HG02642 (cell line): Measurements from ENCODE around the gene CYP4F22.
"Not testable (repeated sequence)": the region's sequence is repeated elsewhere in the genome, so short reads cannot be mapped to it uniquely, and the experiment has no call there.

Source experiments
- ATAC-seq: cut with Tn5 transposase; IDR thresholded peaks from one replicate; pipeline ENCODE4 v1.9.1; 2021; ENCODE audit warnings: mild to moderate bottlenecking; ENCODE audit not compliant: unreplicated experiment, poor library complexity

CYP4F22 gene

DNA sequence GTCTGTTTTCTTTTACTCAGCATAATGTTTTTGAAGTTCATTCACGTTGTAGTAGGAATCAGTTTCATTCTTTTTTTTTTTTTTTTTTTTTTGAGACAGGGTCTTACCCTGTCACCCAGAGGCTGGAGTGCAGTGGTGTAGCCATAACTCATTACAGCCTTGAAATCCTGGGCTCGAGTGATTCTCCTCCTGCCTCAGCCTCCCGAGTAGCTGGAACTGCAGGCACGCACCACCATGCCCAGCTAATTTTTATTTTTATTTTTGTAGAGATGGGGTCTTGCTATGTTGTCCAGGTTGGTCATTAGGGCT is 25.2 kb downstream of the CYP4F22 start:
- ATAC-seq = not testable (repeated sequence)

DNA sequence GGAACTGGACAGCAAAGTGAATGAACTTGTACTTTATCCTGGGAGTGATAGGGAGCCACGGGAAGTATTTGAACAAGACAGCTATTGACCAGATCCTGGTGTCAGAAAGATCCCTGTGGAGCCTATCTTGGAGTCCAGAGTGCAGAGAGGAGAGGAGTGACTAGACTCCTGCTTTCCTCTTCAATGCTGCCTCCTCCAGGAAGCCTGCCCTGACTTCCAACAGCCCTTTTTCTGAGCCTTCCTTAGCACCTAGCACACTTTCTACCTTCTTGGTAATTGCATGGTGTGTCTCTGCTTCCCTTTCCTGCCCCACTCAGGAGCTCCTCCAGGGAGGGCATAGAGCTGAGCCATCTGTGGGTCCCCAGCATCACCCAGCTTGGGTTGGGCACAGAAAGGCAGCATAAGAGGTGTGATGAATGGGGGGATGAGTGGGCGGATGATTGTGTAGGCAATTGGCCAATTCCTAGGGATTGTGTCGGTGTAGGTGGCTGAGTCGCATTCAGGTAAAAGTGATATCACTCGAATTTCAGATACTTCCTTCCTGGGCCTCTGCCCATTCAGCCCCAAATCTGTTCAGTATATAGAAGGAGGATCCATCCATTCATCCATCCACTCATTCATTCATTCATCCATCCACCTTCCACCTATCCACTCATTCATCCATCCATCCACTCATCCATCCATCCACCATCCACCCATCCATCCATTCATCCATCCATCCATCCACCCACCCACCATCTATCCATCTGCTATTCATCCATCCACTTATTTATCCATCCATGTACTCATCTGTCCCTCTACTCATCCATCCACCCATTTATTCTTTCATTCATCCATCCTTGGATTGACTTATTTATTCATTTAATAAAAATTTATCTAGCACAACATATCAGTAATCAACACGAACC is 26.9 kb downstream of the CYP4F22 start:
- no peak for ATAC-seq

DNA sequence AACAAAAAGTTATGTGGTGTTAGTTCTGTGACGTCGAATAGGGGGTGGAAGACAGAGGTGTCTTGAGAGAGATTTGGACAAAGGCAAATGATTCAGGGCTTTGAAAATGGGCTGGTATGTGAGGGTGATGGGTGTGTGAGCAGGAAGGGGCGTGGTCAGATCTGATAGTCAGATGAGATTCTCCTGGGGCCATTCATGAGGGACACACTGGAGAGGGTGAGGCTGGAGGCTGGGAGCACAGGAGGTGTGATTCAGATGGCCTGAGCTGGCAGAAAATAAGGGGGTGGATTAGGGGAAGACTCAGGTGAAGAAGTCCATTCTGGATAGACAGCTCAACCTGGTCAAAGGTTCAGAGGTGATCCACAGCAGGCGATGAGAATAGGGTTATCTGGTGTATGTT is 28.0 kb downstream of the CYP4F22 start:
- ATAC-seq = no peak

DNA sequence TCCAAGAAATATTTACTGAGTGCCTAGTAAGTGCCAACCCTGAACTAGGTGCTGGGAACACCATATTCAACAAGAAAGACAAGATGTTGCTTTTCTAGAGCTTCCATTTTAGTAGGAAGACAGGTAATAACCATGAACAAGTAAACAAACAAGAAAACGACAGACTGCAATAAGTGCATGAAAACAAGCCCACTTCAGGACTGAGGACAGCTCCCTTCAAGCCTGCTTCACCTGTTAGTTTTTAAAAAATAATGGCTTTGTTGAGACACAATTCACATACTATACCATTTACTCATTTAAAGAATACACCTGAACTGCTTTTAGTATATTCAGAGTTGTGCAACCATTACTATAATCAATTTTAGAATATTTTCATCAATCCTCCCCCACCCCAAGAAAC is 30.4 kb downstream of the CYP4F22 start:
- ATAC-seq = no peak

DNA sequence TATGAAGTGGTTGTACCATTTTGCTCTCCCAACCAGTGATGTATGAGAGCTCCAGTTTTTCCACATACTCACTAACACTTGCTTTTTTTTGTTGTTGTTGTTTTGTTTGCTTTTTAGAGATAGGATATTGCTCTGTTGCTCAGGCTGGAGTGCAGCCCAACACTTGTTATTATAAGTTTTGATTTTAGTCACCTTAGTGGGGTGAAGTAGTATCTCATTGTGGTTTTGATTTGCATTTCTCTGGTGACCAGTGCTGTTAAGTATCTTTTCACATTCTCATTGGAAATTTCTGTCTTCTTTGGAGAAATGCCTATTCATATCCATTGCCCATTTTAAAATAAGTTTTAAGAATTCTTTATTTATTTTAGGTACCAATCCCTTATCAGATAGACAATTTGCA is 31.3 kb downstream of the CYP4F22 start:
- ATAC-seq = no peak

DNA sequence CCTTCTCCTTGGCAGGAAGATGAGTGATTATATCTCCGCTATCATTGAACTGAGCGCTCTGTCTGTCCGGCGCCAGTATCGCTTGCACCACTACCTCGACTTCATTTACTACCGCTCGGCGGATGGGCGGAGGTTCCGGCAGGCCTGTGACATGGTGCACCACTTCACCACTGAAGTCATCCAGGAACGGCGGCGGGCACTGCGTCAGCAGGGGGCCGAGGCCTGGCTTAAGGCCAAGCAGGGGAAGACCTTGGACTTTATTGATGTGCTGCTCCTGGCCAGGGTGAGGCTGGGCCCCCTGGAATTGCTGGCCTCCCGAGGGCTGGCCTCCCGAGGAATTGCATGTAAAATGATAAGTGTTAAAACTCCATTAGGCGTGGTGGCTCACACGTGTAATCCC is 32.1 kb downstream of the CYP4F22 start:
- ATAC-seq = no peak

DNA sequence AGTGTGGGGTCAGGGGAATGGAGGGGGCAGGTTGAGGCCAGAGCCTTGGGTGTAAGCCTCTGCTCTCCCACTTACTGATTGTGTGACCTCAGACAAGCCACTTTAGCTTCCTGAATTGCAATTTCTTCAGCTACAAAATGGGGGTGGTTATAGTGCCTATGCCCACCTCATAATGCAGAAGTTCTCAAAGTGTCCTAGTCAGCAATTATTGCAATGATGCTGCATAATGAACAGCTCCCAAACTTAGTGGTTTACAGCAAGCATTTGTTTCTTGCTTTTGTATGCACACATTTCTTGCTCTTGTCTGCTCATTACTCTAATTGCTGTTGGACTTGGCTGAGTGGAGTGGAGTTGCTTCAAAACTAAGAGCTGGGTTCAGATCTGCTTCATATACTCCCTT is 36.0 kb downstream of the CYP4F22 start:
- ATAC-seq = no peak

DNA sequence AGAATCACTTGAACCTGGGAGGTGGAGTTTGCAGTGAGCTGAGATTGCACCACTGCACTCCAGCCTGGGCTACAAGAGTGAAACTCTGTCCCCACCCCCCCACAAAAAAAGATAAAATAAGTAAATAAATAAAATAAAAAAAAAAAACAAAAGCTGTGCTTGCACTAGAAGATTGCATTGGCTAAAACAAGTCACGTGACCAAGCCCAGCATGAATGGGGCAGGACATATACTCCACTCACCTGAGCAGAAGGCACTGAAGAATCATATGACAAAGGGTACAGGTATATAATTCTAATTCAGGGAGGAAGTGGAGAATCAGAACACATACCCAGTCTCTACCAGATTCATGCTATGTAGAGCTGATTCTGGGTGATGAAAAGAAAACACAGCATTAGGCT is 36.6 kb downstream of the CYP4F22 start:
- no peak for ATAC-seq

DNA sequence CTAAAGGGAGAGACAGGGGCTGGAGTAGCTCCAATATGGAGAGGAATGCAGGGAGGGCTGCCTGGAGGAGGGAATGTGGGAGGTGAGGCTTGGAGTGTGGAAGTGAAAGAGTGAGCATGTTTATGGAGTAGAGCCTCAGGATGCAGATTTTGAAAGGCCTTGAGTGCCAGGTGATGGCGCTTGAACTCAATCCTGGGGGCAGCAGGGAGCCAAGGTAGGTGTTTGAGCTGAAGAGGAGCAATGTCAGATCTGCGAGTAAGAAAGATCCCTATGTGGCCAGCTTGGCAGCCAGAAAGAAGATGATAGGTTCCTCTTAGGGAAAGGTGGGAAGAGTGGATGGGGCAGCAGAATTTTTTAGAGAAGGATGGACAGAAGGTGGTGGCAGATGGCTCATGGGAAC is 40.3 kb downstream of the CYP4F22 start:
- ATAC-seq = no peak

DNA sequence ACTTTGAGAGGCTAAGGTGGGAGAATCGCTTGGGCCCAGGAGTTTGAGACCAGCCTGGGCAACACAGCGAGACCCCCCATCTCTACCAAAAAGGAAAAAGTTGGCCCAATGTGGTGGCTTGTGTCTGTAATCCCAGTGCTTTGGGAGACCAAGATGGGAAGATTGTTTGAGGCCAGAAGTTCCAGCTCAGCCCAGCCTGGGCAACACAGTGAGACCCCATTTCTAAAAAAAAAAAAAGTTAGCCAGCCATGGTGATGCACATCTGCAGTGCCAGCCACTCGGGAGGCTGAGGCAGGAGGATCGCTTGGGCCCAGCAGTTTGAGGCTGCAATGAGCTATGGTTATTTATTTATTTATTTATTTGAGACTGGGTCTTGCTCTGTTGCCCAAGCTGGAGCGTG is 41.3 kb downstream of the CYP4F22 start:
- no peak for ATAC-seq

DNA sequence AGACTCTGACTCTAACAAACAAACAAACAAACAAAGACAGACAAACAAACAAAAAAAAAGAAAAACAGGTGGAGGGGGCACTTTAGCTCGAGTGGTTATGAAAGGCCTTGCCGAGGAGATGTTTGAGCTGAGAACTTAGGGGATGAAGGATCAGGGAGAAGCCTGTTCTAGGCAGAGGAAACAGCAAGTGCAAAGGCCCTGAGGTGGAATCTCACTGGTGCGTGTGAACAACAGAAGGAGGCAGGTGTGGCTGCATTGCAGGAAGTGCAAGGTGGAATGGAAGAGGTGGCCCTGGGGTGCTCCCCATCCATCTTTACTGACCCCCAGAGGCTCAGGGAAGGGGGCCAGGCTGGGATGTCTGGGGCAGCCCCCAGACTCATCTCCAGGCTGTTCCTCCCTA is 41.9 kb downstream of the CYP4F22 start:
- no peak for ATAC-seq

DNA sequence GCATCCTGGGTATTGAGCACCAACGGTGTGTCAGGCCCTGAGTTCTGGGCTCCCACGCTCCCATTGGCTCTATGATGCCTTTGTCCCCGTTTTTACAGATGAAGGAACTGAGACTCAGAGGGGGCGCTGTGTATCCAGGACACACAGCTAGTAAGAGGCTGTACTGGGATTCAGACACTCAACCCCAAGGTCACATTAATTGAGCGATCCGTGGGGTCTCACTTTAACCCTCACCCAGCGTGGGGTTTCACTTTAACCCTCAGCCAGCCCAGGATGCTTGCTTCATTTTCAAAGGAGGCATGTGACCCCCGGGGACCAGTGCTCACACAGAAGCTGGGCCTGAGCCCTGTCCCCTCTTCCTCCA is 42.6 kb downstream of the CYP4F22 start:
- ATAC-seq = no peak

DNA sequence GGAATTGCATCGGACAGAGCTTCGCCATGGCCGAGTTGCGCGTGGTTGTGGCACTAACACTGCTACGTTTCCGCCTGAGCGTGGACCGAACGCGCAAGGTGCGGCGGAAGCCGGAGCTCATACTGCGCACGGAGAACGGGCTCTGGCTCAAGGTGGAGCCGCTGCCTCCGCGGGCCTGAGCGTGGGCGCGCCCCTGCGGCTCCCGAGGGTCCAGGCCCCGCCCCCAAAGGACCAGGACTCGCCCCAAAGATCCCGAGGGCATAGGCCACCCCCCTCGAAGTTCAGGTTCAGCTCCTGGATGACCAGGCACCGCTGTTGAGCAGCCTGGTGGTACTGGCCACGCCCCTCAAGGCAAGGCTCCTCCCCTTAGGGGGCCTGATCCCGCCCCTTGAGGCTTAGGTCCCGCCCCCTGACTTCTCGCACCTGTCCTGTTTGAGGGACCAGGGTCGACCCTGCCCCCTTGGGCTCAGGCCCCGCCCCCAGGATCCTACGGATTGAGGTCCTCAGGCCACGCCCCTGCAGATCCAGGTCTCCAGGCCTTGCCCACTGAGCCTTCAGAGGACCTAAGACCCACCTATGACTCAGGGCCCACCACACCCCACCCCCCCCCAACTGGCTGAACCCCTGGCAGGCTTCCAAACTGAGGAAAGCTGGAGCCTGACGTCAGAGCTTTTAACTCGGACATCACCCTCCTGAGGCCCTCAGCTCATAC is 43.1 kb downstream of the CYP4F22 start:
- ATAC-seq = no peak

DNA sequence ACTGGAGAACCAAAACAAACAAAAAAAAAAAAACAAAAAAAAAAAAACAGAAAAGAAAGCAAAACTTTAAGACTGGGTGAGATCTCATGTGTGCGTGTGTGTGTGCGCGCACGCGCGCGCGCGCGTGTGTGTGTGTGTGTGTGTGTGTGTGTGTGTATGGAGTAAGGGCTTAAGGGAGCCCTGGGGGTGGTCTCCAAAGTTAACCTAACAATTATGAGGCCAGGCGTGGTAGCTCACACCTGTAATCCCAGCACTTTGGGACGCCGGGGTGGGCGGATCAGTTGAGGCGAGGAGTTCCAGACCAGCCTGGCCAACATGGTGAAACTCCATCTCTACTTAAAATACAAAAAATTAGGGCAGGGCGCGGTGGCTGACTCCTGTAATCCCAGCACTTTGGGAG is 46.7 kb downstream of the CYP4F22 start:
- ATAC-seq = no peak

DNA sequence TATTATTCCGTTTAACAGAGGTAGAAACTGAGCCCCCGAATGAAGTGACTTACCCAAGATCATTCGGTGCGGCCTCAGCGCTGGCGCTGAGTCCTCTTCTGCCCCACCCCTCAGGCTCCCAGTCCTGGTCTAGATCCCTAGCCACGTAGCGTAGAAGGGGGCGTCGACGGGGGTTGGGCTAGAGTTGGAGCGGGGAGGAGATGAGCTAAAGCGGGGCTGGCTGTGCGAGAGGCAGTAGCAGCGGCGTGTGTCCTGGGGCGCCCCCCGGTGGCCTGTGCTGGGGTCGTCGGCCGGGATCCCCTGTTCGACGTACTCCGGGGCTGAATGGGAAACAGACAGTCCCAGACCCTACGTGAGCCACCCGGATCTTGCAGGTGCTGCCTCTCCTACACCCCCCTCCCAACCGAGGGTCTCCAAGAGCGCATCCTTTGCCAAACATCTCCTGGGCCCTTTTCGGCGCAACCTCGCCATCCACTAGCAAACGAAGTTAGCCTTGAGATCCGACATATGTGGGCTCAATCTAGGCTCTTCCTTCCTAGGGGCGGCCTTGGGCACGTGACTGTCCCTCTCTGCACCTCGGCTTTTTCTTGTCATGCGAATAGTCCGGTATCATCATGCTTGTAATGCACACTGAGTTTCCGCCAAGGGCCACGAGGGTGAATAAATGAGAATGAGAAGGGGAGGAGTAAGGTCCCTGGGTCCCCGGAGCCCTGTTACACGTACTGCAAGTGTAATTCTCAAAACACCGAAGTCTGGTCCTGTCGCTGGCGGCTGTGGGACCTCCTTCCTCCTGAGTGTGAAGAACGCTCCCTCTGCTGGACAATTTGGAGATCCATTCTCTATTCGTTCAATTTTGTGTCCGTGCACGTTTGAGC is 47.7 kb downstream of the CYP4F22 start:
- ATAC-seq = peak; percentile 78

DNA sequence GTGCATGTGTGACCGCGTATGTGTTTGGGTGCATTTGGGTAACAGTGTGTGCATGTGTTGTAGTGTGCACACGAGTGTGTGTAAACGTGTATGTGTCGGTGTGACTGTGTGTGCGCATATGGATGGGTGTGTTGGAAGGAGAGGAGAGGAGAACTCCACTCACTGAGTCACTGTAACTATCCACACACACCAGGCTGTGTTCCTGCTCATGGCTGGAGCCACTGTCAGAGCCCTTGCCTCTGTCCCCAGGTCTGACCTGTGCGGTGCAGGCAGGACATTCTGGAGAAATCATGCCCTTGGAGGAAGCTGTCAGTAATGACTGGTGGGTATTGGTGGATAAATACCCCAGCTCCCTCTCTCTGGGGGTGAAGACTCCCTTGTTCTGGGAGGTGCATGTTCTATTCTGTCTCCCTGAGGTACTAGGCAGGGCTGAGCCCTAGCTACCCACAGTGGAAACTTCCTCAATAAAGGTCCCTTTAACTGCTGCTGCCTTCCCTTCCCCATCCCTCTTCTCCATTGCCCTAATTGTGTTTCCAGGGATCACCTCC is 48.4 kb downstream of the CYP4F22 start:
- ATAC-seq = no peak

DNA sequence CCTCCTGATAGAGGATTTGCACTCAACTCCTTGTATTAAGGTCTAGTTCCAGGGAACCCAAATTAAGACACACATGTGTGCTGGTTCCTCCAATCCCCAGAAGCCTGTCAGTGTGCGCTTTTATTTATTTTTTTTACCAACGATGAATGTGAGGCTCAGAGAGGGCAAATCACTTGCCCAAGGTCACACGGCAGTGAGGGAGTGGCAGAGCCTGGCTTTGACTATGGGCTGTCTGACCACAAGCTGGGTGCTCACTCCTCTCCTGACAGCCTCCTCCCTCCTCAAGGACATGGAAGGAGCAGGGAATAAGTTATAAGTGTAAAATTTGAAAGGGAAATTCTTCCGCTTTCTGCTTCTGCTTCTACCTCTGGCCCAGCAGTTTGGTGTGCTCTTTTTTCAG is 48.9 kb downstream of the CYP4F22 start:
- ATAC-seq = no peak

DNA sequence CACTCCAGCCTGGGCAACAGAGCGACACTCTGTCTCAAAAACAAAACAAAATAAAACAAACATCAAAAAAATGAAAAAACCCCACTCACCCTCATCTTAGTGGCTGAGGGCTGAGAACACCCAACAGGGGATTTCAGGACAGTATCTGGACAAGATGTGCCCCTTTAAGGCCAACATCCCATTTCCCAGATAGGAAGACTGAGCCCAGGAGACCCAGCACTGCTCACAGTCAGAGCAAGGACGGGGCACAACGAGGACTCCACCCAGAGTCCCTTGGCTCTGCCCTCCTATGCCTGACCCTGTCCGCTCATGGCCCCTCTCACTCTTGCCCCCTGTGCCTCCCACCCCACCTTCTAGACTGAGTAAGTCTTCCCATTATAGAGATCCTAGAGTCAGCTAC is 53.8 kb downstream of the CYP4F22 start:
- no peak for ATAC-seq

DNA sequence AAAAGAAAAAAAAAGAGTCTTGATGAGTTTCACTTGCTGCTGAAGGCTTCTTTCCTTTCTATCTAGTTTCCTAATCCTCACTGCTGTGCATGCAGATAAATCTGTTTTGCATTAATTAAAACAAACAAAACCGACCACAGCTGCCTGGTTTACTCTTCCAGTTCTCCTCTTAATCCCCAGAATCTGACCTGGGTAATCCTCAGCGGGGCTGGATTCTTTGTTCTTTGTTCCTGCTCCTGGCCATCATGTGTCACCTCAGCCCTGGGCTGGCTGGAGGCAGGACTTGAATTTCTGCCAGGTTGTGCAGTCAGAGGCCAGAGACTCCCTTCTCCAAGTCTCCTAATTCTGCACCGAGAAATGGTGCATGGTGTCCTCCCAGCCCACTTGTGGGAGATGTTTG is 54.5 kb downstream of the CYP4F22 start:
- ATAC-seq = no peak

DNA sequence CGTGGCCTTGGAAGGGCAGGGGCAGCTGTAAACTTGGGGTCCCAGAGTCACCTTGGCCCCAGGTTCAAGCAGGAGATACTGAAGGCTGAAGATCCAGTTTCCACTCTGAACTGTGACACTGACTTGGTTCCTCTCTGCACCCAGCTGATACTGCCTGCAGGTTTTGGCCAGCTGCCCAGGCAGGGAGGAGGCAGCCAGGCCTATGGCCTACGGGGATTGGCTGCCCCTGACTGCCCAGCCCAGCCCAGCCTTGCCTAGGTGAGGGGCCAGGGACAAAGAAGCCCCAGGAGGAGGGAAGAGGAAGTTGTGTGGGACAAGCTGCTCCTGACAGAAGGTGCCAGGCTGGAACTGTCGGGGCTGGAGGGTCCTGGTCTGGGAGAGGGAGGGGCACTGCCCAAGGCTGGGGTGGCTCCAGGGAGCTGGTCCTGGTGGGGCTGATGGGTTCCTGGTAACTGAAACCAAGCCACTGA is 55.0 kb downstream of the CYP4F22 start:
- no peak for ATAC-seq

DNA sequence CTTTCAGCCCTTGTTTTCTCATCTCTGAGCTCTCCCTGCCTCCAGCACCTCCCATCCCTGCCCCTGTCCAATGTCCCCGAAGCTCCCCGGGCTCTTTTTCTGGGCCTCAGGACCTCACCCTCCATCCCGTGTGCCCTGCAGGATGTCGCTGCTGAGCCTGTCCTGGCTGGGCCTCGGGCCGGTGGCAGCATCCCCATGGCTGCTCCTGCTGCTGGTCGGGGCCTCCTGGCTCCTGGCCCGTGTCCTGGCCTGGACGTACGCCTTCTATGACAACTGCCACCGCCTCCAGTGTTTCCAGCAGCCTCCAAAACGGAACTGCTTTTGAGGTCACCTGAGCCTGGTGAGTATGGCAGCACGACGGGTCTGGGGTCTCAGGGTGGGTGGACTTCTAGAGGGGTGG is 55.6 kb downstream of the CYP4F22 start:
- ATAC-seq = no peak
